ENCODE results near the gene AMPH. TPM values are rescaled to one million over a fixed set of nuclear protein-coding genes. Genes with fewer than 3 reads are reported as not detected.

The AMPH gene
- polyA plus RNA-seq, 1 donor (not counting 4 experiments of a cell fraction or from before 2014, with no cell fraction given): not detected

DNA sequence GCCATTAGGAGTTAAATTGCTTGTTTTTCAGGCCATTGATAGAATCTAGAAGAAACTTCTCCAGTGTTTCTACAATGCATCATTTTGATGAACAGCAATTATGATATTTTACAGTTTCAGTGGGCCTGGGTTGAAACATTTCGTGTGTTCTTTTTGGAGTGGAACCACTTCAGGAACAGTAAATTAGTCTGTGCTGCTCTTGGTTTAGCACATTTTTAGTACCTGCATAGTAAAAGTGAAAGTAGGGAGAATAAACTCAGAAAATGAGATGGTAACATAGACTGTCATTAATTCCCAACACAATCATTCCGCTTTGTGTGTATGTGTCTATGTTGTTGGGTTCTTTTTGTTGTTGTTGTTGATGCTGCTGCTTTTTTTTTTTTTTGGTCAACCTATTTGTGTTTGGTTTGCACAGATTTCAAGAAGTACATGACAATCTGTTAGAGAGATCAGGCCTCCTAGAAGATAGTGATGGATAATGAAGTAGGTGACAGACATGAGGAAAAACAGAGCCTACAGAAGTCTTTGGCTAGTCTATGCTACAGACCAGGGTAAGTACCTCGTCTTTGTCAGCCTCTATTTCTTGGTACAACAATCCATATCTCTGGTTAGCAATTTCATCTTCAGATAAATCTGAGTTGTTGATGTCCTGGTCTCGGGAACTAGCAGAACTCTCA, 203.8 kb downstream of the AMPH start:
- DNase-seq (ENCODE audit: low read depth, low spot score) (no peak), FAIRE-seq (no peak)
- Histone ChIP-seq H3K79me2 (ENCODE audit: control insufficient read depth, insufficient read depth, low read length) (no peaks in the 10 kb centered on the region), H3K27ac (ENCODE audit: control insufficient read depth, insufficient read depth, low read length) (no peak overlapping the region), H3K4me1 (ENCODE audit: control insufficient read depth, extremely low read depth, insufficient read depth, low read length) (no peaks in the 10 kb centered on the region), H4K20me1 (ENCODE audit: control insufficient read depth, extremely low read depth, insufficient read depth, low read length) (no peaks in the 10 kb centered on the region), H2AFZ (ENCODE audit: control insufficient read depth, low read length) (no peak overlapping the region), H3K36me3 (ENCODE audit: control insufficient read depth in 2 of 2, extremely low read depth in 1 of 2, insufficient read depth in 2 of 2, low read length in 2 of 2) (no peaks in the 10 kb centered on the region), H3K4me3 (ENCODE audit: control insufficient read depth in 2 of 3, extremely low read depth in 1 of 3, insufficient read depth in 2 of 3, low read depth in 1 of 3, low read length in 3 of 3) (no peak overlapping the region), H3K9me1 (ENCODE audit: control insufficient read depth, extremely low read depth, insufficient read depth, low read length) (no peaks in the 10 kb centered on the region), H3K9ac (ENCODE audit: control insufficient read depth, extremely low read depth, insufficient read depth, low read length) (no peak overlapping the region), H3K9me3 (ENCODE audit: control insufficient read depth, low read depth, low read length) (no peaks in the 10 kb centered on the region), H3K4me2 (ENCODE audit: control insufficient read depth, extremely low read depth, insufficient read depth, low read depth, low read length) (no peak overlapping the region), H3K27me3 (ENCODE audit: control insufficient read depth, extremely low read depth, insufficient read depth, low read length) (no peaks in the 10 kb centered on the region)
- TF ChIP-seq, protein P1, sequence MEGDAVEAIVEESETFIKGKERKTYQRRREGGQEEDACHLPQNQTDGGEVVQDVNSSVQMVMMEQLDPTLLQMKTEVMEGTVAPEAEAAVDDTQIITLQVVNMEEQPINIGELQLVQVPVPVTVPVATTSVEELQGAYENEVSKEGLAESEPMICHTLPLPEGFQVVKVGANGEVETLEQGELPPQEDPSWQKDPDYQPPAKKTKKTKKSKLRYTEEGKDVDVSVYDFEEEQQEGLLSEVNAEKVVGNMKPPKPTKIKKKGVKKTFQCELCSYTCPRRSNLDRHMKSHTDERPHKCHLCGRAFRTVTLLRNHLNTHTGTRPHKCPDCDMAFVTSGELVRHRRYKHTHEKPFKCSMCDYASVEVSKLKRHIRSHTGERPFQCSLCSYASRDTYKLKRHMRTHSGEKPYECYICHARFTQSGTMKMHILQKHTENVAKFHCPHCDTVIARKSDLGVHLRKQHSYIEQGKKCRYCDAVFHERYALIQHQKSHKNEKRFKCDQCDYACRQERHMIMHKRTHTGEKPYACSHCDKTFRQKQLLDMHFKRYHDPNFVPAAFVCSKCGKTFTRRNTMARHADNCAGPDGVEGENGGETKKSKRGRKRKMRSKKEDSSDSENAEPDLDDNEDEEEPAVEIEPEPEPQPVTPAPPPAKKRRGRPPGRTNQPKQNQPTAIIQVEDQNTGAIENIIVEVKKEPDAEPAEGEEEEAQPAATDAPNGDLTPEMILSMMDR (optimal IDR thresholded peaks at IDR 0.05 in 1 of 3, IDR thresholded peaks at IDR 0.05 in 1 of 3, conservative IDR thresholded peaks at IDR 0.05 in 1 of 3; ENCODE audit: extremely low read depth in 1 of 3, insufficient read depth in 2 of 3, low read length in 3 of 3): no peak
- TF ChIP-seq EZH2 (IDR thresholded peaks at IDR 0.05; ENCODE audit: low read length): no peak
- dilution Hi-C loops (cut with MboI; ENCODE audit: extremely low pct_ligation_motif_present, low sequenced_read_pairs): no loop called here

GRCh38 chr7:38425509-38425908, 205.7 kb downstream of the AMPH start:
- FAIRE-seq (no peak), DNase-seq (ENCODE audit: low read depth, low spot score) (no peak)
- Histone ChIP-seq H3K27me3 (ENCODE audit: control insufficient read depth, extremely low read depth, insufficient read depth, low read length) (no peaks in the 10 kb centered on the region), H3K4me3 (ENCODE audit: control insufficient read depth in 2 of 3, extremely low read depth in 1 of 3, insufficient read depth in 2 of 3, low read depth in 1 of 3, low read length in 3 of 3) (no peak overlapping the region), H3K79me2 (ENCODE audit: control insufficient read depth, insufficient read depth, low read length) (no peaks in the 10 kb centered on the region), H4K20me1 (ENCODE audit: control insufficient read depth, extremely low read depth, insufficient read depth, low read length) (no peaks in the 10 kb centered on the region), H3K9me1 (ENCODE audit: control insufficient read depth, extremely low read depth, insufficient read depth, low read length) (no peaks in the 10 kb centered on the region), H2AFZ (ENCODE audit: control insufficient read depth, low read length) (no peak overlapping the region), H3K36me3 (ENCODE audit: control insufficient read depth in 2 of 2, extremely low read depth in 1 of 2, insufficient read depth in 2 of 2, low read length in 2 of 2) (no peaks in the 10 kb centered on the region), H3K9ac (ENCODE audit: control insufficient read depth, extremely low read depth, insufficient read depth, low read length) (no peak overlapping the region), H3K4me2 (ENCODE audit: control insufficient read depth, extremely low read depth, insufficient read depth, low read depth, low read length) (no peak overlapping the region), H3K9me3 (ENCODE audit: control insufficient read depth, low read depth, low read length) (no peaks in the 10 kb centered on the region), H3K4me1 (ENCODE audit: control insufficient read depth, extremely low read depth, insufficient read depth, low read length) (no peaks in the 10 kb centered on the region), H3K27ac (ENCODE audit: control insufficient read depth, insufficient read depth, low read length) (no peak overlapping the region)
- TF ChIP-seq, protein P1 (optimal IDR thresholded peaks at IDR 0.05 in 1 of 3, IDR thresholded peaks at IDR 0.05 in 1 of 3, conservative IDR thresholded peaks at IDR 0.05 in 1 of 3; ENCODE audit: extremely low read depth in 1 of 3, insufficient read depth in 2 of 3, low read length in 3 of 3): no peak
- no peak for TF ChIP-seq EZH2 (IDR thresholded peaks at IDR 0.05; ENCODE audit: low read length)
- dilution Hi-C loops (cut with MboI; ENCODE audit: extremely low pct_ligation_motif_present, low sequenced_read_pairs): no loop called here
